SK-N-SH (cell line): Measurements from ENCODE around the gene ADAMTSL1. TPM values are rescaled to one million over a fixed set of nuclear protein-coding genes. Genes with fewer than 3 reads are reported as not detected.

Experiments used
- CTCF ChIA-PET: fragments of 300-600, 350-600 bp; formaldehyde crosslinking; extraction: SDS; loops from one replicate; lab custom pipeline; 2021; lab: Yijun Ruan, JAX
- POLR2A ChIA-PET: fragments of 350-600 bp; sonication (Branson Sonifier 250); formaldehyde crosslinking; extraction: SDS; loops from one replicate; lab custom pipeline; 2020; ENCODE audit warnings: antibody characterized with exemption, inconsistent platforms; lab: Yijun Ruan, JAX
- DNase-seq: peaks from one replicate; pipeline ENCODE4 v3.0.0; 2012
- H2AFZ ChIP-seq: fragments of 200-600 bp; sonication (generic); 2 replicates; pipeline ENCODE4 v1.8.1; 2016; ENCODE audit warnings: antibody characterized with exemption, mild to moderate bottlenecking, low read depth
- H3F3A ChIP-seq: fragments of 200-600 bp; sonication (generic); replicated peaks from 2 replicates; pipeline ENCODE3; 2016; ENCODE audit warnings: antibody characterized with exemption, mild to moderate bottlenecking; ENCODE audit not compliant: insufficient read depth
- H3K27ac ChIP-seq, 2 experiments: fragments of 200-500 bp in 1 of 2; fragments of 200-600 bp in 1 of 2; sonication (Bioruptor generic) in 1 of 2; sonication (generic), shearing (Covaris generic) in 1 of 2; 2 replicates each; pipeline versions ENCODE4 v1.5.1 to v1.6.1; 2014 to 2016; ENCODE audit warnings: low read depth in 2 of 2, inconsistent platforms in 1 of 2, low read length in 1 of 2, mild to moderate bottlenecking in 1 of 2, mixed read lengths in 1 of 2
- H3K27me3 ChIP-seq: fragments of 200-600 bp; sonication (generic), shearing (Covaris generic); 2 replicates; pipeline ENCODE4 v1.6.1; 2016; ENCODE audit warnings: mixed run types; ENCODE audit not compliant: insufficient read depth
- H3K36me3 ChIP-seq, 2 experiments: fragments of 200-500 bp in 1 of 2; fragments of 200-600 bp in 1 of 2; sonication (Bioruptor generic) in 1 of 2; sonication (generic) in 1 of 2; replicated peaks in 1 of 2; 2 replicates each; pipeline versions ENCODE3 to v1.5.1; 2014 to 2016; ENCODE audit warnings: low read length in 1 of 2, mild to moderate bottlenecking in 1 of 2; ENCODE audit not compliant: insufficient read depth in 2 of 2, control insufficient read depth in 1 of 2
- H3K4me1 ChIP-seq, 2 experiments: fragments of 200-500 bp in 1 of 2; fragments of 200-600 bp in 1 of 2; sonication (Bioruptor generic) in 1 of 2; sonication (generic), shearing (Covaris generic) in 1 of 2; 2 replicates each; pipeline versions ENCODE4 v1.5.1 to v1.6.1; 2014 to 2016; ENCODE audit warnings: low read depth in 1 of 2, low read length in 1 of 2, mixed run types in 1 of 2; ENCODE audit not compliant: insufficient read depth in 2 of 2, control insufficient read depth in 1 of 2
- H3K4me2 ChIP-seq: fragments of 200-600 bp; sonication (generic), shearing (Covaris generic); 2 replicates; pipeline ENCODE4 v1.6.1; 2017; ENCODE audit warnings: mixed run types
- H3K4me3 ChIP-seq, 2 experiments: fragments of 200-500 bp in 1 of 2; fragments of 200-600 bp in 1 of 2; sonication (Bioruptor generic) in 1 of 2; sonication (generic), shearing (Covaris generic) in 1 of 2; 2 replicates each; pipeline versions ENCODE4 v1.5.1 to v1.8.1; 2014 to 2016; ENCODE audit warnings: low read depth in 2 of 2, inconsistent platforms in 1 of 2, low read length in 1 of 2, mild to moderate bottlenecking in 1 of 2, mixed read lengths in 1 of 2, moderate library complexity in 1 of 2
- H3K79me2 ChIP-seq: fragments of 200-600 bp; sonication (generic); 2 replicates; pipeline ENCODE4 v1.8.1; 2017; ENCODE audit warnings: mild to moderate bottlenecking; ENCODE audit not compliant: insufficient read depth
- H3K9ac ChIP-seq: fragments of 200-600 bp; sonication (generic); 2 replicates; pipeline ENCODE4 v1.6.1; 2017; ENCODE audit warnings: mixed run types
- H3K9me2 ChIP-seq: fragments of 200-600 bp; sonication (generic); 2 replicates; pipeline ENCODE4 v1.6.1; 2017; ENCODE audit warnings: mixed run types
- H3K9me3 ChIP-seq: fragments of 200-600 bp; sonication (generic); 2 replicates; pipeline ENCODE4 v1.6.1; 2017; ENCODE audit warnings: mixed run types, mild to moderate bottlenecking, moderate library complexity
- H4K20me1 ChIP-seq: fragments of 200-600 bp; sonication (generic); 2 replicates; pipeline ENCODE4 v1.6.1; 2017; ENCODE audit warnings: mild to moderate bottlenecking, mixed run types; ENCODE audit not compliant: insufficient read depth
- CTCF ChIP-seq: fragments of 200-600 bp; sonication (generic); IDR thresholded peaks from 2 replicates; pipeline ENCODE4 v1.6.1; 2017; ENCODE audit warnings: antibody characterized with exemption, mild to moderate bottlenecking, moderate library complexity
- ELF1 ChIP-seq: IDR thresholded peaks from 2 replicates; pipeline ENCODE4 v1.4.0; 2012
- EZH2phosphoT487 ChIP-seq: fragments of 200-600 bp; sonication (generic); IDR thresholded peaks from 2 replicates; pipeline ENCODE4 v1.6.1; 2017; ENCODE audit warnings: low read depth, mixed run types, mild to moderate bottlenecking, antibody characterized with exemption, moderate library complexity, borderline replicate concordance
- FOSL2 ChIP-seq: IDR thresholded peaks from 2 replicates; pipeline ENCODE4 v1.4.0; 2012; ENCODE audit warnings: low read depth, mild to moderate bottlenecking, moderate library complexity, borderline replicate concordance
- GABPA ChIP-seq: IDR thresholded peaks from 2 replicates; pipeline ENCODE4 v1.4.0; 2012; ENCODE audit warnings: low read depth, mild to moderate bottlenecking
- JUND ChIP-seq: IDR thresholded peaks from 2 replicates; pipeline ENCODE4 v1.4.0; 2012
- MEF2A ChIP-seq: IDR thresholded peaks from 2 replicates; pipeline ENCODE4 v1.4.0; 2012; ENCODE audit warnings: low read depth, borderline replicate concordance
- NFIC ChIP-seq: IDR thresholded peaks from 2 replicates; pipeline ENCODE4 v1.4.0; 2012; ENCODE audit warnings: borderline replicate concordance
- PBX3 ChIP-seq: IDR thresholded peaks from 2 replicates; pipeline ENCODE4; 2012
- RFX5 ChIP-seq: IDR thresholded peaks from 2 replicates; pipeline ENCODE4 v1.6.1; 2012; ENCODE audit warnings: mild to moderate bottlenecking, improper control_type of control experiment, low read length
- SMC3 ChIP-seq: IDR thresholded peaks from 2 replicates; pipeline ENCODE4 v1.6.1; 2012; ENCODE audit warnings: low read depth, low read length, improper control_type of control experiment
- TAF1 ChIP-seq: IDR thresholded peaks from 2 replicates; pipeline ENCODE4 v1.6.1; 2012; ENCODE audit warnings: low read depth, mild to moderate bottlenecking, low read length, moderate library complexity, borderline replicate concordance
- TCF12 ChIP-seq: IDR thresholded peaks from 2 replicates; pipeline ENCODE4 v1.4.0; 2012
- USF1 ChIP-seq: IDR thresholded peaks from 2 replicates; pipeline ENCODE4 v1.4.0; 2012; ENCODE audit warnings: low read depth, borderline replicate concordance
- WGBS: methylation state at CpG from one replicate; pipeline ENCODE4 v1.1.6; 2017; ENCODE audit warnings: low lambda C conversion rate; 5-methylcytosine and 5-hydroxymethylcytosine counted together
- polyA plus RNA-seq, 3 experiments: library from polyadenylated mRNA; depleted of rRNA; stranded (reverse); fragments of >200 nt; gene quantifications; 2 replicates each; pipeline ENCODE4 v1.2.3, GENCODE V29; 2012
- TF ChIP-seq, protein P1 (sequence below): fragments of 150-350 bp; IDR thresholded peaks from 2 replicates; pipeline ENCODE4 v1.6.1; 2016; ENCODE audit warnings: mild to moderate bottlenecking, low read depth, low read length
- TF ChIP-seq, protein P2 (sequence below): IDR thresholded peaks from 2 replicates; pipeline ENCODE4 v1.4.0; 2012; ENCODE audit warnings: low read depth, borderline replicate concordance

ADAMTSL1 gene
- polyA plus RNA-seq, 1 of the 3 experiments (the other 2 are of a cell fraction), result 114 TPM

DNA sequence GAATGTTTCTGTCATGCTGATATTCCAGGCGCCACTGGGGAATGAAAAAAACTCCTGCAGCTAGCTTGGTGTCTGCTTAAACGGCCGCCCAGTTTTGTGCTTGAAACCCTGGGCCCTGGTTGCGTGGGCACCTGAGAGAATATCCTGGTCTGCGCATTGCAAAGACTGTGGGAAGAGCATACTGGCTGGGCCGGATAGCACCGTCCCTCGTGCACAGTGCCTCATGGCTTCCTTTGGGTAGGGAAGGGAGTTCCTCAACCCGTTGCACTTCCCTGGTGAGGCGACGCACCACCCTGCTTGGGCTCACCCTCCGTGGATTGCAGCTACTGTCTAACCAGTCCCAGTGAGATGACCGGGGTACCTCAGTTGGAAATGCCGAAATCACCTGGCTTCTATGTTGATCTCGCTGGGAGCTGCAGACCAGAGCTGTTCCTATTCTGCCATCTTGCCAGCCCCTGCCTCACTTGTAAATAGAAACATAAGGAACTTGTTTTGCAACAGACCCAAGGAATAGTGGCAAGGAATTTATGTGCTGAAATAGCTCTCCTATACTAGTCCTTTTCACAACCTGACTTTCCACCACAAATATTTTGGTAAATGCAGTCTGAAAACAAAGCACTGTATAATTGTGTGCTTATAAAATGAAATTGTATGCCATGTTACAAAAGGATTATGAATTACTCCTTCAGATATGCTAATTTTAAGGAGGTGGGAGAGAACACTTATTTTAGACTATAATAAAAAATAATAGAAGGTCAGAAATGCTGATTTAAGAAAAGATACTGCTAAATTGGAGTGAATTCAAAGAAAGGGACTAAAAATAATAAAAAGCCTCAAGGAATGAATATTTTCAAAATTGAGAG lies 90.3 kb downstream of the ADAMTSL1 start:
- peak overlapping the region in 1 of 2 experiments; percentile 95; a peak in 2 of 4 replicates for H3K27ac ChIP-seq
- H3K79me2 ChIP-seq, result peaks cover 93% of the 10 kb centered on the region
- POLR2A ChIA-PET, result no interaction called here
- H3K9ac ChIP-seq, result peak overlapping the region; percentile 60; the same call in 1 of the 2 replicates
- H3K4me2 ChIP-seq, result no peak overlapping the region; the same call in 1 of the 2 replicates
- H3K36me3 ChIP-seq, result peaks cover 0 to 32% of the 10 kb centered on the region in 2 experiments
- TF ChIP-seq MEF2A (no peak), USF1 (no peak), NFIC (no peak), FOSL2 (no peak), JUND (no peak), EZH2phosphoT487 (no peak)
- TF ChIP-seq, protein P1, sequence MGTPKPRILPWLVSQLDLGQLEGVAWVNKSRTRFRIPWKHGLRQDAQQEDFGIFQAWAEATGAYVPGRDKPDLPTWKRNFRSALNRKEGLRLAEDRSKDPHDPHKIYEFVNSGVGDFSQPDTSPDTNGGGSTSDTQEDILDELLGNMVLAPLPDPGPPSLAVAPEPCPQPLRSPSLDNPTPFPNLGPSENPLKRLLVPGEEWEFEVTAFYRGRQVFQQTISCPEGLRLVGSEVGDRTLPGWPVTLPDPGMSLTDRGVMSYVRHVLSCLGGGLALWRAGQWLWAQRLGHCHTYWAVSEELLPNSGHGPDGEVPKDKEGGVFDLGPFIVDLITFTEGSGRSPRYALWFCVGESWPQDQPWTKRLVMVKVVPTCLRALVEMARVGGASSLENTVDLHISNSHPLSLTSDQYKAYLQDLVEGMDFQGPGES, result no peak
- TF ChIP-seq, all 33 proteins: peak for 0
- DNase-seq, result no peak
- H3K27me3 ChIP-seq, result no peaks in the 10 kb centered on the region
- H3K9me2 ChIP-seq, result no peaks in the 10 kb centered on the region
- peaks cover 8 to 24% of the 10 kb centered on the region in 2 experiments for H3K4me1 ChIP-seq
- peaks cover 38% of the 10 kb centered on the region for H3F3A ChIP-seq
- CTCF ChIA-PET, result no interaction called here
- 0 out of 2 replicates have a peak, but pooled peaks cover 7% of the 10 kb centered on the region for H3K9me3 ChIP-seq
- H3K4me3 ChIP-seq, result no peak overlapping the region
- H4K20me1 ChIP-seq, result no peaks in the 10 kb centered on the region
- no peak overlapping the region for H2AFZ ChIP-seq
- WGBS, result 93% methylated on average over 11 of the region's 15 CpGs

GRCh38 chr9:18566121-18566520 lies 92.2 kb downstream of the ADAMTSL1 start:
- peaks cover 0 to 15% of the 10 kb centered on the region in 2 experiments for H3K36me3 ChIP-seq
- no peak for DNase-seq
- no peak overlapping the region for H3K4me3 ChIP-seq
- 25% methylated on average over 5 of the region's 5 CpGs for WGBS
- peaks cover 8 to 24% of the 10 kb centered on the region in 2 experiments for H3K4me1 ChIP-seq
- H3K27ac ChIP-seq, result peak overlapping the region in 1 of 2 experiments; percentile 95; a peak in 3 of 4 replicates
- CTCF ChIA-PET, result no interaction called here
- H3K9ac ChIP-seq, result peak overlapping the region; percentile 60; the same call in 1 of the 2 replicates
- TF ChIP-seq FOSL2 (peak; percentile 46; the same call in 1 of the 2 replicates), TAF1 (no peak), ELF1 (no peak), JUND (0 out of 2 replicates have a peak, but pooled peaks have one; percentile 28), GABPA (no peak), PBX3 (peak; percentile 45; the same call in 1 of the 2 replicates), RFX5 (no peak), SMC3 (no peak), MEF2A (no peak), TCF12 (peak; percentile 65), USF1 (no peak), CTCF (no peak)
- TF ChIP-seq, protein P2, sequence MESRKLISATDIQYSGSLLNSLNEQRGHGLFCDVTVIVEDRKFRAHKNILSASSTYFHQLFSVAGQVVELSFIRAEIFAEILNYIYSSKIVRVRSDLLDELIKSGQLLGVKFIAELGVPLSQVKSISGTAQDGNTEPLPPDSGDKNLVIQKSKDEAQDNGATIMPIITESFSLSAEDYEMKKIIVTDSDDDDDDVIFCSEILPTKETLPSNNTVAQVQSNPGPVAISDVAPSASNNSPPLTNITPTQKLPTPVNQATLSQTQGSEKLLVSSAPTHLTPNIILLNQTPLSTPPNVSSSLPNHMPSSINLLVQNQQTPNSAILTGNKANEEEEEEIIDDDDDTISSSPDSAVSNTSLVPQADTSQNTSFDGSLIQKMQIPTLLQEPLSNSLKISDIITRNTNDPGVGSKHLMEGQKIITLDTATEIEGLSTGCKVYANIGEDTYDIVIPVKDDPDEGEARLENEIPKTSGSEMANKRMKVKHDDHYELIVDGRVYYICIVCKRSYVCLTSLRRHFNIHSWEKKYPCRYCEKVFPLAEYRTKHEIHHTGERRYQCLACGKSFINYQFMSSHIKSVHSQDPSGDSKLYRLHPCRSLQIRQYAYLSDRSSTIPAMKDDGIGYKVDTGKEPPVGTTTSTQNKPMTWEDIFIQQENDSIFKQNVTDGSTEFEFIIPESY, result no peak
- H2AFZ ChIP-seq, result no peak overlapping the region
- POLR2A ChIA-PET, result no interaction called here
- 0 out of 2 replicates have a peak, but pooled peaks cover 6% of the 10 kb centered on the region for H3K9me3 ChIP-seq
- H3K79me2 ChIP-seq, result peaks cover 93% of the 10 kb centered on the region
- no peaks in the 10 kb centered on the region for H4K20me1 ChIP-seq
- peak overlapping the region; percentile 50 for H3K4me2 ChIP-seq
- H3K27me3 ChIP-seq, result no peaks in the 10 kb centered on the region
- H3K9me2 ChIP-seq, result no peaks in the 10 kb centered on the region
- H3F3A ChIP-seq, result peaks cover 42% of the 10 kb centered on the region
